NCI-H510A (cell line): ENCODE results near the gene OR51A7.
"Not testable (repeated sequence)": the region's sequence is repeated elsewhere in the genome, so short reads cannot be mapped to it uniquely, and the experiment has no call there.

Source experiments
- DNase-seq: peaks from one replicate; lab custom pipeline; 2025; lab: John Stamatoyannopoulos, UW

Gene OR51A7

DNA sequence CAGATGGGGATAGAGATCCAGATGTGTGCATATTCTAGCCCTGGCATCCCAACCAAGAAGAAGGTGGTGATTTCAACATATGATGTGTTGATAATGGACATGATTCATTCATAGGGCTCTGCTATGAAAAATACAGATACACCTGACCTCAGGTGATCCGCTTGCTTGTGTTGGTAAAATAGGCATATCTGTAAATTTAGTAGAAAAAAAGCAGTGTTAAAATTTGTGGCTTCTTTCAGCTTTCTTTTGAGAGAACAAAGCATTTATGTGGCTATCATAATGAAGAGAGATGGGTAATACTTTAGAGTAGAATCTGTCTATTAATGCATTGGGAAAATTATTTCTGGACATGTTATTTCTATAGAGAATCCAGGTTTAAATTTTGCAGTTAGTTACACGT lies 52.0 kb downstream of the OR51A7 start, which contains the start of gene OR51A2:
OR51A2 (minus strand) TSS at position 101 of the 400 bp plus-strand sequence; CDS start at position 101, 0 bp downstream.
- not testable (repeated sequence) for DNase-seq

DNA sequence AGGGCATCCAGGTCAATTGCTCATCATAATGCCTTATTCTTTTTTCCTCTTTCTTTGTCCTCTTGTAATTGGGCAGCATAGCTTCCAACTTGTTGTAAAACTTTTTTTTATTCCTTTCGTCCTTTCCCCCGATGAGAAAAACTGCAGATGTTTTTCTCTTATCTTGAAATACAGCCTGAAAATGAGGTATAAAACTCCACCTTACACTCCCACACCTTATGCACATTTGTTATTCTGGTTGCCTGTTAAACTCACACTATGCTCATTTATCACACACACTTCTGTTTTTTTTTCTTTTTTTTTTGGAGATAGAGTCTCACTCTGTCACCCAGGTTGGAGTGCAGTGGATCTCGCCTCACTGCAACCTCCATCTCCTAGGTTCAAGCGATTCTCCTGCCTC lies 53.8 kb downstream of the OR51A7 start:
- DNase-seq, result no peak
